H1 (cell line): Measurements from ENCODE around the gene FAM181A. TPM values are rescaled to one million over a fixed set of nuclear protein-coding genes. Genes with fewer than 3 reads are reported as not detected.

ENCODE experiments used
- CTCF ChIA-PET: fragments of 300-600 bp; sonication (Branson Sonifier 250); formaldehyde crosslinking; loops from one replicate; lab custom pipeline; 2021; ENCODE audit not compliant: partially characterized antibody; lab: Charles Lee
- POLR2A ChIA-PET: fragments of 300-600 bp; sonication (Branson Sonifier 250); formaldehyde crosslinking; loops from one replicate; lab custom pipeline; 2021; ENCODE audit warnings: inconsistent platforms; ENCODE audit not compliant: partially characterized antibody; lab: Charles Lee
- DNase-seq, 2 experiments: peaks; one replicate each; pipeline versions ENCODE4 v3.0.0 to v3.0.0-alpha.2; 2010 to 2022; ENCODE audit warnings: low spot score in 2 of 2, low read depth in 1 of 2, mixed read lengths in 1 of 2
- FAIRE-seq: peaks from 2 replicates; lab custom pipeline; 2011; peaks lifted over from hg19 to GRCh38; lab: Jason Lieb, UNC
- H2AFZ ChIP-seq: 2 replicates; pipeline ENCODE4 v1.8.1; 2012; ENCODE audit warnings: low read length, inconsistent platforms
- H2AK5ac ChIP-seq: 2 replicates; pipeline ENCODE4 v1.6.1; 2013; ENCODE audit warnings: low read depth, low read length
- H2BK120ac ChIP-seq: replicated peaks from 2 replicates; pipeline ENCODE3; 2013; ENCODE audit warnings: low read depth, low read length, inconsistent platforms
- H2BK12ac ChIP-seq: 2 replicates; pipeline ENCODE4 v1.6.1; 2013; ENCODE audit warnings: low read depth, low read length
- H2BK15ac ChIP-seq: 2 replicates; pipeline ENCODE4 v1.6.1; 2013; ENCODE audit warnings: low read length
- H2BK20ac ChIP-seq: 2 replicates; pipeline ENCODE4 v1.6.1; 2013; ENCODE audit warnings: low read length
- H2BK5ac ChIP-seq: 2 replicates; pipeline ENCODE4 v1.6.1; 2013; ENCODE audit warnings: low read depth, low read length
- H3K14ac ChIP-seq: 2 replicates; pipeline ENCODE4 v1.6.1; 2013; ENCODE audit warnings: inconsistent platforms; ENCODE audit not compliant: insufficient read length
- H3K18ac ChIP-seq: 2 replicates; pipeline ENCODE4 v1.6.1; 2013; ENCODE audit warnings: low read length; ENCODE audit errors: extremely low read depth
- H3K23ac ChIP-seq: 2 replicates; pipeline ENCODE4 v1.6.1; 2013; ENCODE audit warnings: inconsistent platforms; ENCODE audit not compliant: insufficient read length
- H3K23me2 ChIP-seq: 2 replicates; pipeline ENCODE4 v1.6.1; 2013; ENCODE audit warnings: low read depth, low read length
- H3K27ac ChIP-seq: 2 replicates; pipeline ENCODE4 v1.6.1; 2011; ENCODE audit warnings: low read depth, low read length, inconsistent platforms
- H3K27me3 ChIP-seq, 4 experiments: replicated peaks in 1 of 4; 1 replicate in 1 of 4; 2 replicates in 3 of 4; pipeline versions ENCODE4 v1.6.1 to v1.8.1; 2011 to 2013; ENCODE audit warnings: low read length in 3 of 4, mild to moderate bottlenecking in 3 of 4, inconsistent platforms in 2 of 4, mixed read lengths in 2 of 4, moderate library complexity in 1 of 4; ENCODE audit not compliant: control insufficient read depth in 3 of 4, insufficient read depth in 3 of 4; ENCODE audit errors: extremely low read depth in 1 of 4
- H3K36me3 ChIP-seq, 4 experiments: 2 replicates each; pipeline versions ENCODE4 v1.6.1 to v1.8.1; 2011 to 2013; ENCODE audit warnings: mild to moderate bottlenecking in 4 of 4, low read length in 3 of 4, moderate library complexity in 2 of 4, control low read depth in 1 of 4, inconsistent platforms in 1 of 4; ENCODE audit not compliant: insufficient read depth in 4 of 4, control insufficient read depth in 2 of 4
- H3K4ac ChIP-seq: replicated peaks from 2 replicates; pipeline ENCODE3; 2013; ENCODE audit warnings: low read length, low read depth, mixed read lengths, inconsistent platforms; ENCODE audit not compliant: insufficient read length
- H3K4me1 ChIP-seq, 4 experiments: replicated peaks in 1 of 4; 1 replicate in 1 of 4; 2 replicates in 3 of 4; pipeline versions ENCODE4 v1.6.1 to v1.8.1; 2011 to 2013; ENCODE audit warnings: low read length in 3 of 4, inconsistent platforms in 2 of 4, mixed read lengths in 1 of 4; ENCODE audit not compliant: insufficient read depth in 4 of 4, control insufficient read depth in 3 of 4
- H3K4me2 ChIP-seq, 2 experiments: 2 replicates each; pipeline versions ENCODE4 v1.6.1 to v1.8.1; 2011 to 2013; ENCODE audit warnings: low read depth in 2 of 2, low read length in 2 of 2, control low read depth in 1 of 2, inconsistent platforms in 1 of 2, mild to moderate bottlenecking in 1 of 2; ENCODE audit not compliant: insufficient read depth in 1 of 2
- H3K4me3 ChIP-seq, 4 experiments: fragments of 200-600, 300-600 bp in 1 of 4; sonication (generic), shearing (Covaris generic), sonication (Bioruptor Twin) in 1 of 4; 2 replicates each; pipeline versions ENCODE4 v1.5.1 to v1.8.1; 2011 to 2016; ENCODE audit warnings: low read length in 4 of 4, low read depth in 3 of 4, control low read depth in 2 of 4, inconsistent platforms in 2 of 4, mild to moderate bottlenecking in 2 of 4, mixed read lengths in 1 of 4, moderate library complexity in 1 of 4; ENCODE audit not compliant: insufficient read depth in 2 of 4; ENCODE audit errors: extremely low read depth in 1 of 4
- H3K56ac ChIP-seq: replicated peaks from 2 replicates; pipeline ENCODE3; 2013; ENCODE audit warnings: low read depth, mild to moderate bottlenecking, mixed read lengths, low read length, inconsistent platforms; ENCODE audit not compliant: insufficient read length
- H3K79me1 ChIP-seq: 2 replicates; pipeline ENCODE4 v1.6.1; 2013; ENCODE audit warnings: low read depth, low read length, control low read depth
- H3K79me2 ChIP-seq, 2 experiments: 2 replicates each; pipeline versions ENCODE4 v1.6.1 to v1.8.1; 2012 to 2013; ENCODE audit warnings: low read length in 2 of 2, mild to moderate bottlenecking in 2 of 2, inconsistent platforms in 1 of 2; ENCODE audit not compliant: insufficient read depth in 2 of 2, control insufficient read depth in 1 of 2
- H3K9ac ChIP-seq, 4 experiments: replicated peaks in 1 of 4; 1 replicate in 1 of 4; 2 replicates in 3 of 4; pipeline versions ENCODE4 v1.6.1 to v1.8.1; 2011 to 2013; ENCODE audit warnings: low read depth in 3 of 4, low read length in 3 of 4, control low read depth in 2 of 4, mild to moderate bottlenecking in 2 of 4, moderate library complexity in 2 of 4, inconsistent platforms in 1 of 4; ENCODE audit errors: extremely low read depth in 1 of 4
- H3K9me3 ChIP-seq, 2 experiments: 2 replicates each; pipeline versions ENCODE4 v1.6.1 to v1.8.1; 2012 to 2013; ENCODE audit warnings: mild to moderate bottlenecking in 2 of 2, moderate library complexity in 2 of 2, control low read depth in 1 of 2, inconsistent platforms in 1 of 2, low read depth in 1 of 2, low read length in 1 of 2, mixed read lengths in 1 of 2; ENCODE audit not compliant: insufficient read depth in 2 of 2
- H4K20me1 ChIP-seq, 2 experiments: replicated peaks in 1 of 2; 2 replicates each; pipeline versions ENCODE3 to v1.8.1; 2011 to 2013; ENCODE audit warnings: inconsistent platforms in 2 of 2, low read length in 2 of 2, mild to moderate bottlenecking in 1 of 2; ENCODE audit not compliant: insufficient read depth in 2 of 2, control insufficient read depth in 1 of 2
- H4K5ac ChIP-seq: 2 replicates; pipeline ENCODE4 v1.6.1; 2013; ENCODE audit warnings: low read length, low read depth, mixed read lengths, inconsistent platforms; ENCODE audit not compliant: insufficient read length
- H4K8ac ChIP-seq: 2 replicates; pipeline ENCODE4 v1.8.0; 2013; ENCODE audit warnings: mild to moderate bottlenecking, moderate library complexity, low read length, inconsistent platforms; ENCODE audit not compliant: insufficient read depth; ENCODE audit errors: extremely low read depth
- H4K91ac ChIP-seq: replicated peaks from 2 replicates; pipeline ENCODE3; 2013; ENCODE audit warnings: low read length, mixed read lengths, inconsistent platforms; ENCODE audit not compliant: insufficient read length
- BACH1 ChIP-seq: IDR thresholded peaks from 2 replicates; pipeline ENCODE4 v1.6.1; 2012; ENCODE audit warnings: low read length, improper control_type of control experiment
- CBX5 ChIP-seq: fragments of 300-800, 300-1000 bp; sonication (generic); IDR thresholded peaks from 2 replicates; pipeline ENCODE4 v1.7.1; 2016; ENCODE audit warnings: antibody characterized with exemption, low read length, low read depth
- CEBPB ChIP-seq: IDR thresholded peaks from 2 replicates; pipeline ENCODE4 v1.6.1; 2012; ENCODE audit warnings: low read depth, low read length
- CREB1 ChIP-seq: IDR thresholded peaks from 2 replicates; pipeline ENCODE4 v1.6.1; 2012; ENCODE audit warnings: inconsistent platforms
- HDAC6 ChIP-seq: IDR thresholded peaks from one replicate; pipeline ENCODE4 v1.7.1; 2012; ENCODE audit warnings: low read depth, mild to moderate bottlenecking, inconsistent platforms, low read length, moderate library complexity
- JUND ChIP-seq: IDR thresholded peaks from 2 replicates; pipeline ENCODE4 v1.6.1; 2011; ENCODE audit warnings: mild to moderate bottlenecking, improper control_type of control experiment, low read length
- KDM4A ChIP-seq: IDR thresholded peaks from one replicate; pipeline ENCODE4 v1.7.1; 2012; ENCODE audit warnings: low read depth, mild to moderate bottlenecking, moderate library complexity, low read length, inconsistent platforms; ENCODE audit not compliant: severe bottlenecking
- RFX5 ChIP-seq: IDR thresholded peaks from 2 replicates; pipeline ENCODE4 v1.6.1; 2011; ENCODE audit warnings: low read depth, low read length, improper control_type of control experiment, borderline replicate concordance
- SRF ChIP-seq: IDR thresholded peaks from 2 replicates; pipeline ENCODE4 v1.6.1; 2011; ENCODE audit warnings: mild to moderate bottlenecking, low read depth, low read length, moderate library complexity
- SUZ12 ChIP-seq: fragments of 200-600 bp; sonication (generic); IDR thresholded peaks from 2 replicates; pipeline ENCODE4 v1.6.1; 2012; ENCODE audit warnings: mild to moderate bottlenecking, inconsistent platforms, low read length, moderate library complexity, mixed read lengths
- YY1 ChIP-seq: IDR thresholded peaks from 2 replicates; pipeline ENCODE4 v1.6.1; 2011; ENCODE audit warnings: low read depth, mild to moderate bottlenecking, low read length
- ZNF274 ChIP-seq: IDR thresholded peaks from 2 replicates; pipeline ENCODE4 v1.7.0; 2012; ENCODE audit warnings: low read length, borderline replicate concordance; ENCODE audit errors: extremely low read depth
- WGBS, 2 experiments: shearing (Covaris generic) in 1 of 2; methylation state at CpG; one replicate each; pipeline versions ENCODE4 v1.1.6 to v1.1.7; 2013 to 2015; ENCODE audit warnings: low lambda C conversion rate in 2 of 2, mixed read lengths in 2 of 2, inconsistent platforms in 1 of 2, low coverage in 1 of 2, missing lambda C conversion rate in 1 of 2; ENCODE audit not compliant: insufficient replicate concordance in 2 of 2, insufficient coverage in 1 of 2, insufficient read length in 1 of 2; ENCODE audit errors: extremely low coverage in 1 of 2, missing lambda C conversion rate in 1 of 2; 5-methylcytosine and 5-hydroxymethylcytosine counted together
- polyA plus RNA-seq, 7 experiments: library from polyadenylated mRNA; depleted of rRNA in 3 of 7; stranded (reverse) in 5 of 7; unstranded in 2 of 7; fragments of >200 nt in 5 of 7; fragments of 200-250 nt in 2 of 7; gene quantifications; 1 replicate in 5 of 7; 2 replicates in 1 of 7; 4 replicates in 1 of 7; pipeline versions ENCODE4 v1.2.1 to v1.2.3, GENCODE V29; 2011 to 2013; ENCODE audit warnings: missing spikeins in 2 of 7, mixed read lengths in 2 of 7
- total RNA-seq: library from RNA; stranded (reverse); fragmentation: NEBNext Ultra II Directional; extraction: Animal tissue kit (Norgen Biotek cat#: 25700); gene quantifications from 2 replicates; pipeline ENCODE4 v1.2.1, GENCODE V29; 2021
- TF ChIP-seq, protein P1 (sequence below): IDR thresholded peaks from 2 replicates; pipeline ENCODE4 v1.6.1; 2012; ENCODE audit warnings: inconsistent platforms

FAM181A gene
- total and polyA plus RNA-seq, 2 of the 8 experiments (the other 6 are each of a cell fraction or from before 2014, with no cell fraction given) = not detected

DNA sequence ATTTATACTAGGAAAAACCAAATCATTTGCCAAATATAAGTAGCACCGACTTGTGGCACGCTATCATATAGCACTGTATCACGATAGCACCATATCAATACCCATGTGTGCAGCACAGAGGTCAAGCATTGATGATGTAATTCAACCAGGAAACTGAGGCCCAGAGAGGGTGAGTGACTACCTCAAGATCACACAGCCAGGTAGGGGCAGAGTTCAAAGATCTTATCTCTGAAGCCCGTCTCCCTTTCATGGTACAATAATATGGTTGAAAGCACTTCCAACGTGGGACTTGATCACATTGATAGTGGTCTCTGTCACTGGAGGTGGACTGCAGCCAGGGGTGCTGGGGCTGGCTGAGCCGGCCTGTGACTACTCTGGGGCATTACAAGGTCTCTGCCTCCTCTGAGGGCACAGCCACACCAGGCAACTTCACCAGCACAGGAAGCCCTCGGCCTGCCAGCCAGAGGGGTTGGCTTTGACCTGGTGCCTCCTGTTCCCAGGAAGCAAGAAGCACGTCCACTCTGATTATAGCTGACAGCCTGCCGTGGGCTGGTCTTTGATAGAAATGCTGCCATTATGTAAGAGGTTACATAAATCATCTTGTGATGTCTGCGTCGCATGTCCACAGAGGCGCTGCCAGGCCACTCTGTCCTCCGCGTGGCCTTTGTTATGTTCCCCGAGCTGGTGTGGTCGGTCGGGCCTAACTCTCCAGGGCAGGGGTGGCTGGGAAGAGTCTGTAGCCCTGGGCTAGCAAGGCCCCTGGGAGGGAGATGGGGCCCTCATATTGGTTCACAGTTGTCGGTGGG, 5.9 kb upstream of the FAM181A start:
- Histone ChIP-seq H3K4me2 (no peak overlapping the region), H2BK15ac (no peak overlapping the region), H3K9ac (no peak overlapping the region), H2BK20ac (no peak overlapping the region), H3K36me3 (no peaks in the 10 kb centered on the region), H2BK120ac (no peak overlapping the region), H4K8ac (no peak overlapping the region), H3K14ac (no peak overlapping the region), H2BK5ac (no peak overlapping the region), H3K23me2 (no peaks in the 10 kb centered on the region), H3K56ac (no peak overlapping the region), H3K4me1 (no peaks in the 10 kb centered on the region), H3K79me1 (no peaks in the 10 kb centered on the region), H4K91ac (no peak overlapping the region), H3K18ac (no peak overlapping the region), H3K27ac (no peak overlapping the region), H3K4ac (no peak overlapping the region), H3K4me3 (no peak overlapping the region), H2AK5ac (no peak overlapping the region), H2BK12ac (no peak overlapping the region), H4K5ac (no peak overlapping the region), H4K20me1 (no peaks in the 10 kb centered on the region), H2AFZ (no peak overlapping the region), H3K9me3 (no peaks in the 10 kb centered on the region), H3K79me2 (no peaks in the 10 kb centered on the region), H3K27me3 (no peaks in the 10 kb centered on the region), H3K23ac (no peak overlapping the region)
- POLR2A ChIA-PET = no interaction called here
- no peak for DNase-seq
- CTCF ChIA-PET = interaction anchor here (0.5 to 1.1 kb wide), 5 partner anchors 9 to 98 kb away, joined by 3 read pairs; no protein-coding TSS in a partner anchor
- FAIRE-seq = no peak
- TF ChIP-seq SRF = no peak
- no peak for TF ChIP-seq RFX5
- TF ChIP-seq CBX5 = no peak
- TF ChIP-seq CREB1 = no peak
- no peak for TF ChIP-seq YY1
- TF ChIP-seq JUND = no peak
- no peak for TF ChIP-seq ZNF274
- TF ChIP-seq, protein P1, sequence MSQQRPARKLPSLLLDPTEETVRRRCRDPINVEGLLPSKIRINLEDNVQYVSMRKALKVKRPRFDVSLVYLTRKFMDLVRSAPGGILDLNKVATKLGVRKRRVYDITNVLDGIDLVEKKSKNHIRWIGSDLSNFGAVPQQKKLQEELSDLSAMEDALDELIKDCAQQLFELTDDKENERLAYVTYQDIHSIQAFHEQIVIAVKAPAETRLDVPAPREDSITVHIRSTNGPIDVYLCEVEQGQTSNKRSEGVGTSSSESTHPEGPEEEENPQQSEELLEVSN = no peak
- no peak for TF ChIP-seq CEBPB
- TF ChIP-seq HDAC6 = no peak
- no peak for TF ChIP-seq BACH1
- TF ChIP-seq KDM4A = no peak
- no peak for TF ChIP-seq SUZ12
- 84% methylated on average over 18 of the region's 18 CpGs; no CpG with 5 or more reads in 1 of the 2 experiments for WGBS, 2 experiments
